HG03196 (cell line): ENCODE measurements around the gene OXCT2.

Source experiments
- ATAC-seq: cut with Tn5 transposase; IDR thresholded peaks from one replicate; pipeline ENCODE4 v1.9.1; 2021; ENCODE audit not compliant: unreplicated experiment

The OXCT2 gene

GRCh38 chr1:39737546-39738169 lies 33.5 kb downstream of the OXCT2 start:
- no peak for ATAC-seq

- ATAC-seq = no peak
Observed at GRCh38 chr1:39735731-39736130, 35.4 kb downstream of the OXCT2 start.

DNA sequence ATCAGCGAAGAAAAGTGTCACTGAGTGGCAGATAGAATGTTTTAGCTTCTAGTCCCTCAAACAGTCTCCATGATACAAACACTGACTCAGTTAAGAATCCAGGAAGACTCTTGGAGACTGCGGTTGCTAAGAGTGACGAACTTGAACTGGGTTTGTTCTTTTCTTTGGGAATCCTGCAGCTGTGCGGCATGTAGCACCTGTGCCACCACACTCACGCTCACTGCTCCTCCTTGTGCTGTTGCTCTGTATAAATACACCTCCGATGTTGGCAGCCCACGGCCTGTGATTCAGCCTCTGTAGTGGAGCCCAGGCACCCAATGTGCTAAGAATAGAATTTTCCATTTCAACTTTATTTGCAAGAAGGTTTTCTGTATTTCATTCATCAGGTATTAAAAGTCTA lies 38.0 kb downstream of the OXCT2 start:
- ATAC-seq = no peak

DNA sequence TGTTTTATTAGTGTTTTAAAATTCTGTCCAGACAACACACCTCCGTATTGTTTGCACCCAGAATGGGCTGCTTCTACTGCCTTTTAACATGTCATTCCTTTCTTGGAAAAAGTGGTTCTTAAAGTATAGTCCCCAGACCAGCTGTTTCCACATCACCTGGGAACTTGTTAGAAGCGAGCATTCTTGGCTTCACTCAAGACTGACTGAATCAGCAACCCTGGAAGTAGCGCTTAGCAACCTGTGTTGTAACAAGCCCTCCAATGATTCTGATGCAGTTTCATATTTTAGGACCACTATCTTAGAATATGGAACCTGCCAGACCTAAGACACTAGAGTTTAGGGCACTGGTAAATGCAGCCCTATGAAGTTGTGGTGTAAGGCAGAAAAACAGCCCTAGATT lies 38.4 kb downstream of the OXCT2 start:
- no peak for ATAC-seq

- ATAC-seq = no peak
Observed at GRCh38 chr1:39729842-39730241, 41.3 kb downstream of the OXCT2 start.

DNA sequence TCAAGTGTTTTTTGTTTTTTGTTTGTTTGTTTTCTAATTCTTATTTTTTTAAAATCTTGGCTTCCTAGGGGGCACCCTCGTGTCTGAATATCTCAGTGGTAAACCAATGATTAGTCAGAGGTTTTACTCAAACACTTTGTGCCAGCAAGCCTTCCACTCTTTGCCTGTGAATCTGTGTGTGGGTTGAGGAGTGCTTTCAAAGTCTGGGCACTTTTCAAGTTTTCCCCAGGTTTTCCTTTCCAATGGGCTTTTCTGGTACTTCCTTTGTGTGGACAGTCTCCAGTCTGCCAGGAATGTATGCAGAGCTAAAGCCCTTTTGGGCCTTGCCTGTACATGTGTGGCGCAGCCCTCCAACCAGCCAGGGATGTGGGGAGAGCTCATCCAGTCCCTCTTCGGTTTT lies 42.1 kb downstream of the OXCT2 start:
- ATAC-seq = no peak

DNA sequence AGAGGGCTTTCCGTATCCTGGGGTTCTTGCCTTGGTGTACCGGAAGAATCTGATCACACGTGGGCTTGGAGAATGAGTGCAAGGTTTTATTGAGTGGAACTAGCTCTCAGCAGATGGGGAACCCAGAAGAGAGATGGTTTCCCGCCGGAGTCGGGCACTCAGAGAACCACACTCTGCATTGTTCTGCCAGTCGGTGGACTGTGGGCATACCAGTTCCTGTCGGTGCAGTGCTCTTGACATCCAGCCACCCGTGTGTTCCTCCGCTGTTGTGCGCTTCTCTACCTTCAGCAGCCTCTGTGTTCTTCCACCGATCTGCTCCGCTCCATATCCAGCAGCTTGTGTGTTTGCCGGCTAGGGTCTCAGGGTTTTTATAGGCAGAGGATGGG lies 43.2 kb downstream of the OXCT2 start:
- ATAC-seq = no peak

DNA sequence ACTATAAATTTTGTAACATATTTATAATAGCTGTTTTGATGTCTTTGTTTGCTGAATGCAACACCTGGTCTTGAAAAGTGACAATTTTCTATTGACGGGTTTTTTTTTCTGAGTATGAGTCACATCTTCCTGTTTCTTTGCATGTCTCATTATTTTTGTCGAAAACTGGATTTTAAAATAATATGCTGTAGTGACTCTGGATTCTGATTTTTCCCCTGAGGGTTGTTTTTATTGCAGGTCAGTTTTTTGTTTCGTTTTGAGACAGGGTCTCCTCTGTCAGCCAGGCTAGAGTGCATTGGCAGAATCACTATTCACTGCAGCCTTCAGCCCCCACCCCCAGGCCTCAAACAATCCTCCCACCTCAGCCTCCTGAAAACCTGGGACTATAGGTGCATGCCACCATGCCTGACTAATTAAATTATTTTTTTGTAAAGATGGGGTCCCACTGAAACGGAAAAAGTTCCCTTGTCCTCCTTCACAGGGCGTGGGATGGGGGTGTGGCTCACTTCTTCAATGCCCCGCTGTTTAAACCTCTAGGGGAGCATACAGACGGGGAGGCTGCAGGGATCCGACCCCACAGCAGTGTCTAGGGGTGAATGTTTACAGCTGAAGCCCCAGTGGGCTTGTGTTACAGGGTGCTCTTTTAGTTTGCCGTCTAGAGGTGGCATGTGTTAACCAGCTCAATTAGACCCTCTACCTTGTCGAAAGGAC lies 43.8 kb downstream of the OXCT2 start:
- ATAC-seq = no peak

DNA sequence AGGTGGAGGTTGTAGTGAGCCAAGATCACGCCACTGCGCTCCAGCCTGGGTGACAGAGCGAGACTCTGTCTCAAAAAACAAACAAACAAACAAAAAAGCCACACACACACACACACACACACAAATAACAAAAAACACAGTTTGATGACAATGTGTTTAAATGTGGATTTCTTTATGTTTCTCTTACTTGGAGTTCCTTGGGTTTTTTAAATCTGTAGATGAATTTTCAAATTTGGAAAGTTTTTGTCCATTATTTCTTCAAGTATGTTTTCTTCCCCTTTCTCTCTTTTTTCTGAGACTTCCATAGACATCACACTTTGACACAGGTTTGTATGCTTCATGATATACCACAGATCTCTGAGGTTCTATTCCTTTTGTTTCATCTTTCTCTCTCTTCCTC lies 44.5 kb downstream of the OXCT2 start:
- ATAC-seq = no peak

- ATAC-seq = no peak
Observed at GRCh38 chr1:39722495-39722894, 48.7 kb downstream of the OXCT2 start.

- no peak for ATAC-seq
Observed at GRCh38 chr1:39721664-39722063, 49.5 kb downstream of the OXCT2 start.

DNA sequence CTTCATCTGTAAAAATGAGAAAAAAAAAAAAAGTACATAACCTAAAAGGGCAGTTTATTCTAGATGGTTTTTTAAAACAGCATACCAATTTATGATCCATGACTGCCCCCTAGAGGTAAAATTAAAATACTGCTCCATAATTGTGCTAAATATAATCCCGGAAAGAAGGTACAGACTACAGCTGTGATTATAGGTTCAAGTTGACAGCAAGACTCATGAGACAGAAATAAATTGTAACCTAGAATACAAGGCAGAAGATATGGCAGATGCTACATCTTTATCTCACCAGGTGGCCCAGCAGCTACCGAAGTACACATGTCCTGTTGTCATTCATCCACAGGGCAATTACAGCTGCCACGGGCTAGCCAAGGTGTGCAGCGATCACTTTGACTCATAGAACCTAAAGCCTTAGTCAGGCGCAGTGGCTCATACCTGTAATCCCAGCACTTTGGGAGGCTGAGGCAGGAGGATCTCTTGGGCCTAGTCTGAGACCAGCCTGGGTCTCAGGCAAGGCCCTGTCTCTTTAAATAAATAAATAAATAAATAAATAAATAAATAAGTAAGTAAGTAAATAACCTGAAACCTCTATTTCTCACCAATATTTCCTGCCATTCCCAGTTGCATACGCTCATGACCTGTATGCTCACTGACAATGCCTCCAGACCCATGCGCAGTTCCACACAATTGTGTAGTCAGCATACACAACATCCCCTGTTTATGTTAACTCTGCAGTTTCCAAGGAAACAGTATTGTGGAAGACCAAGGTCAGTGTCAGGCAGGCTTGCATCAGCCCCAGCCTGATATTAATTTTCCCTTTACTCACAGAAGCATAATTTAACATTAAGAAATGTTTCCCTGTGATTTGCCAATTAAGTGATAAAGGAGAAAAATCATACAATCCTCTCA lies 50.8 kb downstream of the OXCT2 start:
- ATAC-seq = no peak
